Bronchial epithelial cell (primary cell): ENCODE data around the gene CTPS2. TPM values are rescaled to one million over a fixed set of nuclear protein-coding genes. Genes with fewer than 3 reads are reported as not detected.

Source experiments
- DNase-seq: peaks from one replicate; pipeline ENCODE4 v3.0.0-alpha.2; 2010; ENCODE audit warnings: low read depth
- FAIRE-seq: peaks from 2 replicates; lab custom pipeline; 2011; peaks lifted over from hg19 to GRCh38; lab: Jason Lieb, UNC
- H3K27me3 ChIP-seq: 2 replicates; pipeline ENCODE4 v1.5.1; 2011; ENCODE audit warnings: low read length; ENCODE audit not compliant: control insufficient read depth, insufficient read depth
- H3K36me3 ChIP-seq: 2 replicates; pipeline ENCODE4 v1.5.1; 2011; ENCODE audit warnings: low read length; ENCODE audit not compliant: control insufficient read depth, insufficient read depth
- H3K4me3 ChIP-seq: 2 replicates; pipeline ENCODE4 v1.5.1; 2011; ENCODE audit warnings: mild to moderate bottlenecking, low read depth, low read length, control low read depth
- CTCF ChIP-seq: IDR thresholded peaks from 2 replicates; pipeline ENCODE4 v1.5.1; 2011; ENCODE audit warnings: mild to moderate bottlenecking, moderate library complexity, low read length, control low read depth, inconsistent platforms; ENCODE audit not compliant: insufficient read depth, severe bottlenecking
- total RNA-seq: library from RNA; depleted of rRNA; stranded (reverse); fragments of >200 nt; gene quantifications from 2 replicates; pipeline ENCODE4 v1.2.1, GENCODE V29; 2014

Gene CTPS2
- total RNA-seq, 1 donor from 2014 or later = 5.8 TPM

- Histone ChIP-seq H3K4me3 (no peak overlapping the region), H3K36me3 (no peaks in the 10 kb centered on the region), H3K27me3 (no peaks in the 10 kb centered on the region)
- FAIRE-seq = no peak
- DNase-seq = no peak
- no peak for TF ChIP-seq CTCF
These were observed 65.9 kb downstream of the CTPS2 start for GRCh38 chrX:16646366-16647138.

- TF ChIP-seq CTCF = no peak
- FAIRE-seq = no peak
- Histone ChIP-seq H3K27me3 (no peaks in the 10 kb centered on the region), H3K4me3 (no peak overlapping the region), H3K36me3 (no peaks in the 10 kb centered on the region)
- DNase-seq = peak; percentile 88
These were observed 69.3 kb downstream of the CTPS2 start for GRCh38 chrX:16643176-16643575.

- no peak for TF ChIP-seq CTCF
- no peak overlapping the region for H3K4me3 ChIP-seq
- H3K36me3 ChIP-seq = no peaks in the 10 kb centered on the region
- DNase-seq = no peak
- no peaks in the 10 kb centered on the region for H3K27me3 ChIP-seq
- FAIRE-seq = peak; percentile 43
These were observed 71.6 kb downstream of the CTPS2 start for GRCh38 chrX:16640823-16641222.

GRCh38 chrX:16639966-16640365 is 72.5 kb downstream of the CTPS2 start:
- no peak overlapping the region for H3K4me3 ChIP-seq
- peak; percentile 60 for FAIRE-seq
- no peaks in the 10 kb centered on the region for H3K27me3 ChIP-seq
- H3K36me3 ChIP-seq = no peaks in the 10 kb centered on the region
- no peak for DNase-seq
- no peak for TF ChIP-seq CTCF

GRCh38 chrX:16638533-16638932 is 73.9 kb downstream of the CTPS2 start:
- TF ChIP-seq CTCF = no peak
- no peak for FAIRE-seq
- DNase-seq = no peak
- no peaks in the 10 kb centered on the region for H3K27me3 ChIP-seq
- H3K4me3 ChIP-seq = no peak overlapping the region
- no peaks in the 10 kb centered on the region for H3K36me3 ChIP-seq

- no peak for TF ChIP-seq CTCF
- no peak for DNase-seq
- H3K36me3 ChIP-seq = no peaks in the 10 kb centered on the region
- no peak overlapping the region for H3K4me3 ChIP-seq
- no peaks in the 10 kb centered on the region for H3K27me3 ChIP-seq
- no peak for FAIRE-seq
These were observed 76.9 kb downstream of the CTPS2 start for GRCh38 chrX:16635596-16635995.
